ENCODE measurements around the gene SLC6A11. TPM values are rescaled to one million over a fixed set of nuclear protein-coding genes. Genes with fewer than 3 reads are reported as not detected.

Gene SLC6A11
- total RNA-seq, 4 donors from 2014 or later = 0.21 to 1.4 TPM; not detected in 2

GRCh38 chr3:10808130-10808735 lies 7.8 kb upstream of the SLC6A11 start:
- no peaks in the 10 kb centered on the region for H3K36me3 ChIP-seq
- TF ChIP-seq POLR2A (IDR thresholded peaks at IDR 0.05) = no peak
- TF ChIP-seq CTCF (IDR thresholded peaks at IDR 0.05) = no peak
- intact Hi-C loops (cut with DNase I; ENCODE audit: low total_unique reads) = no loop called here
- H3K9me3 ChIP-seq = no peaks in the 10 kb centered on the region
- H3K27ac ChIP-seq = no peak overlapping the region
- H3K27me3 ChIP-seq = no peaks in the 10 kb centered on the region
- no peak overlapping the region for H3K4me3 ChIP-seq
- no peak for DNase-seq
- no peaks in the 10 kb centered on the region for H3K4me1 ChIP-seq

DNA sequence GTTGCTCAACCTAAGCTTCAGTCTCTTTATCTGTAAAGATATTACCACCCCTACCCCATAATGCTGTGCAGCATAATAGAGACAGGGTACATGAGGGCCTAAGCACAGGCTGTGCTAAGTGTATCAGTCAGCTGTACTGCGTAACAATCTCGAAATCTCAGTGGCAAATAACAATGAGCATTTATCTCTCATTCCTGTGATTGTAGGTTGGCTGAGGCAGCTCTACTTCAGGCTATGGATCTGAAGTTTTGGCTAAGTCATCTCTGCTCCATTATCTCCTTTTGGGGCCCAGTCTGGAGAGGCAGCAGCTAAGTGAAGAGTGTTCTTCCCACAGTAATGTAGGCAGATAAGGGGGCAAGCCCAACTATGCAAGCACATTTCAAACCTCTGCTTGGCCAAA lies 7.1 kb upstream of the SLC6A11 start:
- Histone ChIP-seq H3K4me3 (no peak overlapping the region), H3K27ac (no peak overlapping the region), H3K36me3 (no peaks in the 10 kb centered on the region), H3K9me3 (no peaks in the 10 kb centered on the region), H3K27me3 (no peaks in the 10 kb centered on the region), H3K4me1 (no peaks in the 10 kb centered on the region)
- intact Hi-C loops (cut with DNase I; ENCODE audit: low total_unique reads) = no loop called here
- TF ChIP-seq CTCF (IDR thresholded peaks at IDR 0.05) (no peak), POLR2A (IDR thresholded peaks at IDR 0.05) (no peak)
- DNase-seq = no peak

GRCh38 chr3:10810376-10810775 lies 5.7 kb upstream of the SLC6A11 start:
- intact Hi-C loops (cut with DNase I; ENCODE audit: low total_unique reads) = no loop called here
- Histone ChIP-seq H3K4me3 (no peak overlapping the region), H3K36me3 (no peaks in the 10 kb centered on the region), H3K27me3 (no peaks in the 10 kb centered on the region), H3K27ac (no peak overlapping the region), H3K4me1 (no peaks in the 10 kb centered on the region), H3K9me3 (no peaks in the 10 kb centered on the region)
- DNase-seq = no peak
- TF ChIP-seq CTCF (IDR thresholded peaks at IDR 0.05) (no peak), POLR2A (IDR thresholded peaks at IDR 0.05) (no peak)

DNA sequence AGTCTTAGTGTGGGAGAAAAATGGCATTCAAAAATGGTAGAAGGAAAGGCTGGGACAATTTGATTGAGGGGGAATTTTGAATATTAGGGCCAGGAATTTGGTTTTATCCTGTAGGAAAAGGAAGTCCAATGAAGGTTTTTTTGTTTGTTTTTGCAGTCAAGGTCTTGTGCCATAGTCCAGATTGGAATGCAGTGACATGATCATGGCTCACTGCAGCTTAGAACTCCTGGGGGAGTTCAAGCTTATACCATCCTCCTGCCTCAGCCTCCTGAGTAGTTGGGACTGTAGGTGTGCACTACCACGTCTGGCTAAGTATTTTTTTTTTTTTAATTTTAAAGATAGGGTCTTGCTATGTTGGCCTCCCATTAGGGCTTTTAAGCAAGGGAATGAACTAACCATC lies 2.6 kb upstream of the SLC6A11 start:
- intact Hi-C loops (cut with DNase I; ENCODE audit: low total_unique reads) = no loop called here
- no peaks in the 10 kb centered on the region for H3K4me1 ChIP-seq
- no peaks in the 10 kb centered on the region for H3K27me3 ChIP-seq
- no peak overlapping the region for H3K4me3 ChIP-seq
- no peak for TF ChIP-seq CTCF (IDR thresholded peaks at IDR 0.05)
- TF ChIP-seq POLR2A (IDR thresholded peaks at IDR 0.05) = no peak
- no peaks in the 10 kb centered on the region for H3K36me3 ChIP-seq
- DNase-seq = no peak
- no peaks in the 10 kb centered on the region for H3K9me3 ChIP-seq
- no peak overlapping the region for H3K27ac ChIP-seq

GRCh38 chr3:10814623-10815022 lies 1.4 kb upstream of the SLC6A11 start:
- Histone ChIP-seq H3K9me3 (no peaks in the 10 kb centered on the region), H3K4me3 (no peak overlapping the region), H3K27ac (no peak overlapping the region), H3K4me1 (no peaks in the 10 kb centered on the region), H3K27me3 (no peaks in the 10 kb centered on the region), H3K36me3 (no peaks in the 10 kb centered on the region)
- TF ChIP-seq POLR2A (IDR thresholded peaks at IDR 0.05) = no peak
- TF ChIP-seq CTCF (IDR thresholded peaks at IDR 0.05) = no peak
- intact Hi-C loops (cut with DNase I; ENCODE audit: low total_unique reads) = no loop called here
- no peak for DNase-seq

Measured in uterus (tissue), 4 donors.